Measurements from ENCODE around the gene SGMS1.

GRCh38 chr10:50536617-50537240 lies 87.0 kb downstream of the SGMS1 start:
- TF ChIP-seq CTCF (IDR thresholded peaks at IDR 0.05 in 8 of 11, conservative IDR thresholded peaks at IDR 0.05 in 3 of 11) = no peak
- TF ChIP-seq POLR2A (IDR thresholded peaks at IDR 0.05) = no peak
